ENCODE data around the gene CNGA2.

Gene CNGA2

DNA sequence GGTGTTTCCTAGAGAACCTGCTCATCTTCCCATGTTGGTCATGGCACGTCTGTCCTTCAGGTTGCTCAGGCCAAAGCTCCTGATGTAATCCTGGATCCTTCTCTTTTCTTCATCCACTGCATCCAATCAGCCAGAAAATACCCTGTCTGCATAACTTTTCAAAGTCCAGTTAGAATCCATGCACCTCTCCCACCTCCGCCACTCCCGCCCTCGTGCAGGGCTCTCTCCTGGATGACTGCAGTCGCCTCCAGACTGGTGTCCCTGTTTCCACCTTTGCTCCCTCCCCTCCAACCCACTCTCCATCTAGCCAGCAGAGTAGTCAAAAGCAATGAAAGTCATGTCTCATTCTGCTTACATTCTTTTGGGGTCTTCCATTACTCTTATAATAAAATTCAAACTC is 16.0 kb downstream of the CNGA2 start:
- Histone ChIP-seq H3K36me3 (ENCODE audit: insufficient read depth, low read length) (no peaks in the 10 kb centered on the region), H3K4me1 (ENCODE audit: insufficient read depth, low read length) (peaks cover 13% of the 10 kb centered on the region), H3K9ac (ENCODE audit: low read depth, low read length) (no peak overlapping the region), H3K9me3 (ENCODE audit: control insufficient read depth, insufficient read depth, low read length) (no peaks in the 10 kb centered on the region)

DNA sequence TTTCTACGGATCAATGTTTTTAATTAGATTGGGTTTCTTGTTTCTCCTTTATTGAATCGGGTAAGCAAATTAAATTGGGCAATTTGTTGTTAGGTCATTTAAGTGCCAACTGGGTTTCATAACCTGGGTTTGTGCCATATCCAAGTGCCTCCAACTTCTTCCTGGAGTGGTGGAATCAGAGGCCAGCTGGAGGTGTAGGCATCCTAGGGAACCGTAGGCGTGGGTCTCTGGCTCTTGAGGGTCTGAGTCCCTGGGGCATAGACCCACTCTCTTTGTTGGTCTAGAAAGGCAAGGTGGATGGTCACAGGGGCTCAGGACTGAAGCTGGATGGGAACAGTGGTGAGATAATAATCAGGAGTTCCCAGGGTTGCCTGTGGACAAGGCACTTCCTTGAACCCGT is 18.3 kb downstream of the CNGA2 start:
- no peaks in the 10 kb centered on the region for H3K36me3 ChIP-seq (ENCODE audit: insufficient read depth, low read length)
- H3K9me3 ChIP-seq (ENCODE audit: control insufficient read depth, insufficient read depth, low read length), result no peaks in the 10 kb centered on the region
- H3K4me1 ChIP-seq (ENCODE audit: insufficient read depth, low read length), result peaks cover 13% of the 10 kb centered on the region
- H3K9ac ChIP-seq (ENCODE audit: low read depth, low read length), result no peak overlapping the region

DNA sequence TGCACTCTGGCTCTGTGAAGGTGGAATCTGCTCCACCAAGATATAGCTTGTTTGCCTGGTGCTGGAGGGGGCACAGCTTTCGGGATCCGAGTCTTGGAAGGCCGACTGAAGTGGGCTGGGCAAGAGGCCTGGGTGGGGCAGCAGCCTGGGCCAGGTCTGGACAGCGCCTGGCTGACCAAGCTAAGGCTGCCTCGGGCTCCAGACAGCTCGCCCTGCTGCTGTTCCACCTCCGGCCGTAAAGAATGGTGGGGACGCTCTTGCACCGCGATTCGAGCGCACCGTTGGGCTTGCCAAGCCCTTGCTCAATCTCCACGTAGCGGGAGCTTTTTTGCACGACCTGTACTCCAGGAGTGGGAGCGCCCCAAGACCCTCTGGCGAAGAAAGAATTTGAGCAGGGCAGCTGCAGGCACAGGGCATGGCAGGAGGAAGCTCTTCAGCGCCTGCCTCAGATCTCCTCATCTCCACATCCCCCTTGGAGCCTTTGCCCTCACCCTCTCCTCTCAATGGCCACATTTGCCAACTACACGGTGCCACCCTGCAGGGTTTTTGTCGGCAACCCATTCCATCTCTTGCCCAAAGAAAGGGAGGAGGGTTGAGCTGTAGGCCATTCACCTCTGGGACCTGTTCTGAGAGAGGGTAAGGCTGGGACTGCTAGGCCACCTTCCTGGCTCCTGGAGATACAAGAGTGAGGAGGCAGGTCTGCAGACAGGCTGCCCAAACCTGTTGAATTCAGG is 18.9 kb downstream of the CNGA2 start:
- Histone ChIP-seq H3K36me3 (ENCODE audit: insufficient read depth, low read length) (no peaks in the 10 kb centered on the region), H3K4me1 (ENCODE audit: insufficient read depth, low read length) (peaks cover 12% of the 10 kb centered on the region), H3K9ac (ENCODE audit: low read depth, low read length) (no peak overlapping the region), H3K9me3 (ENCODE audit: control insufficient read depth, insufficient read depth, low read length) (no peaks in the 10 kb centered on the region)

DNA sequence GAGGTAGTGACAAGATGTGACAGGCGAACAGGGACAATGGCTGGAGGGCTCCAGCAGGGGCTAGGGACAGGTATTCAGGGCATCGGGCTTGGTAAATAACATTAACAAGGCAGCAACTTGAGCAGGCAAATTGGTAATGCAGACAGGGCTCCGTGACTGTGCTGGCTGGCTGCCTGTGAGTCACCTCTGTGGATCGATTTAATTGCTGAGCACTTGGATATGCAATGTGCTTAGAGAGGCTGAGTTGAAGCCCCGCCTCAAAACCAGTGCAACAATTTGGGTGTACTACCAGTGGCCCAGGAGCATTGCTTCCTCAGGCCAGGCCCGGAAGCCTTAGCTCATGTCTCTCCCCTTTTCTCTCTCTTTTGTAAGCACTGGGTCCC is 19.5 kb downstream of the CNGA2 start:
- no peak overlapping the region for H3K9ac ChIP-seq (ENCODE audit: low read depth, low read length)
- no peaks in the 10 kb centered on the region for H3K36me3 ChIP-seq (ENCODE audit: insufficient read depth, low read length)
- H3K9me3 ChIP-seq (ENCODE audit: control insufficient read depth, insufficient read depth, low read length), result no peaks in the 10 kb centered on the region
- peaks cover 7% of the 10 kb centered on the region for H3K4me1 ChIP-seq (ENCODE audit: insufficient read depth, low read length)

DNA sequence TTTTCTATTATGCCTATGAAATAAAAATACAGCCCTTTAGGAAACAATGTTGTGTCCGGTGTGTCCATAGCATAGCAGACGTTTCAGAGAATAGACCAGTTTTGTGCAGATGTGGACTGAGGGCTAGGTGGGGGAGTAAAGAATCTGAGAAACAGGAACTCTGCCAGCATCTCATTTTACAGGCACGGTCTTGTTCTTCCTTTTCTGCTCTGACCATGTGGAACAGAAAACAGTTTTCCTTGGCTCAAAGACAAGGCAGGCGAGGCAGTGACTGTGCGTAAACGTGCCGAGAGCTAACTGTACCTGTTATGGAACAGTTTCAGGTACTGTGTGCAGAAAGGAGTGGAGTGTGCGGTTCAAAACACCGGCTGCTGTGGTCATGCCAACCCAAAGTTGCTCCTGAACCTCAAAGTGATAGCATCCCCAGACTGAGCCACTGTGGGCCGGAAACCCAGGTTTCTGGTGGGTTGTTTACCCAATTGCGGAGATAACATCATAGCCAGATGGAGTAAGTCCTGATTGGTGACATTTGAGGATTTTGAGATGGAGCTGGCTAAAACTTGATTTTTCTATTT is 20.2 kb downstream of the CNGA2 start:
- peaks cover 5% of the 10 kb centered on the region; the same call in 1 of the 2 replicates for H3K4me1 ChIP-seq (ENCODE audit: insufficient read depth, low read length)
- no peaks in the 10 kb centered on the region for H3K9me3 ChIP-seq (ENCODE audit: control insufficient read depth, insufficient read depth, low read length)
- H3K9ac ChIP-seq (ENCODE audit: low read depth, low read length), result no peak overlapping the region
- H3K36me3 ChIP-seq (ENCODE audit: insufficient read depth, low read length), result no peaks in the 10 kb centered on the region

DNA sequence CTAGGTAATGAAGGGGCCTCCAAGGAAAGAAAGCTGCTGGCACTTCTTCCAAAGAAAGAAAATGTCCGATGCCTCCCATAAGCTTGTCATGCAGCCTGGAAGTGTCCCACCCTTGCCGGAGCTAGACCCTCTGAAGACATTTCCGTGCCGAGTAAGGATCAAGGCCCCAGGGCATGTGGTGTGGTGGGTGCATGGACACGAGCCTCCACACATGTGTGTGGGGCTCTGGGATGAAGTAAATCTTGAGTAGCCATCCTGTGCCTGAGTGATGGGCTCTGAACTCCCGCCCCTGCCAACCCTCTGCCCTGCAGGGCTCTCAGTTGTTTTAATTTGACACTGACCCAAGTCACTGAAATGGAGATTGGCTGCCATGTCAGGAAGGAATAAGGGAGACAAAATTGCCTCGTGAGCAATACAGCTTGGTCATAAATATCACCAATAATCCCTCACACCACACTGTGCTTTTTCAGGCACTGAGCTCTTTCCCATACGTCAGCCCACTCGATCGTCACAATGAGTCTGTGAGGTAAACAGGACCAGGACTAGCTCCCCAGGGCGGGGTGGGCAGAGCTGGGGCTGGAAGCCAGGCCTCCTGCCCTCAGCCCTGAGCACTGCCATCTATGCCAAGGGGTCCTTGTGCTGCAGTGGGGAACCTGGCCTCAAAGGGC is 24.6 kb downstream of the CNGA2 start:
- Histone ChIP-seq H3K4me1 (ENCODE audit: insufficient read depth, low read length) (no peaks in the 10 kb centered on the region; the same call in 1 of the 2 replicates), H3K9ac (ENCODE audit: low read depth, low read length) (no peak overlapping the region), H3K36me3 (ENCODE audit: insufficient read depth, low read length) (no peaks in the 10 kb centered on the region), H3K9me3 (ENCODE audit: control insufficient read depth, insufficient read depth, low read length) (no peaks in the 10 kb centered on the region)

DNA sequence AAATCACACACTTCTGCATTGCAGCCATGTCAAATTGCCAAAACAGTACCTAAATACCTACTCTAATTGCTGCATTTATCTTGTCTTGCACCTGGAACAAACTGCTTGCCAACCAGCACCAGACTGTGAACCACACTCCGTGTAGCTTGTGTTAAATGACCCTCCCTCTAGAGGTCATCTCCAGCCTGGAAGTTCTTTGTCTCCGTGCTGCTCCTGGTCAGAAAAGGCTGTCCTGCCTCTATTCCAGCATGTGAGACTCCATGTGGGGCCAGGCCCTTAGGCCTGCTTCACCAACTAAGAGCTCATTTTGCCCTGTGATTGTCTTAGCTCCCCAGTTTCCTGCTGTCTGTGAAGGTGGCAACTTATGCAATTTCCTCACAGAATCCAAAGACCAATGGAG is 28.3 kb downstream of the CNGA2 start:
- H3K4me1 ChIP-seq (ENCODE audit: insufficient read depth, low read length), result no peaks in the 10 kb centered on the region
- H3K9me3 ChIP-seq (ENCODE audit: control insufficient read depth, insufficient read depth, low read length), result no peaks in the 10 kb centered on the region
- H3K36me3 ChIP-seq (ENCODE audit: insufficient read depth, low read length), result no peaks in the 10 kb centered on the region
- H3K9ac ChIP-seq (ENCODE audit: low read depth, low read length), result no peak overlapping the region

DNA sequence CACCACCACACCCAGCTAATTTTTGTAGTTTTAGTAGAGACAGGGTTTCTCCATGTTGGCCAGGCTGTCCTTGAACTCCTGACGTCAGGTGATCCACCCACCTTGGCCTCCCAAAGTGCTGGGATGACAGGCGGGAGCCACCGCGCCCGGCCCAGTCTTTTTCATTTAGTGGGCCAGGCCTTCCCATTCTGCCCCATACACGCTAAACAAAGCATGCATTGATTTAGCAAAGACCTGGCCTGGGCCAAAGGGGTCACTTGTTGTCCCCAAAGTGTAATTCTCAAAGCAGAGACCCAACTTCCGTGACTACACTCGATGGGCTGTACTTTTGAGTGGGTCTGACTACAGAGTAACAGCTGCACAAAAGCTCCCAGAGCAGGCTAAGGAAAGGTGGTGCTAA is 29.2 kb downstream of the CNGA2 start:
- H3K9ac ChIP-seq (ENCODE audit: low read depth, low read length), result no peak overlapping the region
- H3K4me1 ChIP-seq (ENCODE audit: insufficient read depth, low read length), result no peaks in the 10 kb centered on the region
- H3K9me3 ChIP-seq (ENCODE audit: control insufficient read depth, insufficient read depth, low read length), result no peaks in the 10 kb centered on the region

DNA sequence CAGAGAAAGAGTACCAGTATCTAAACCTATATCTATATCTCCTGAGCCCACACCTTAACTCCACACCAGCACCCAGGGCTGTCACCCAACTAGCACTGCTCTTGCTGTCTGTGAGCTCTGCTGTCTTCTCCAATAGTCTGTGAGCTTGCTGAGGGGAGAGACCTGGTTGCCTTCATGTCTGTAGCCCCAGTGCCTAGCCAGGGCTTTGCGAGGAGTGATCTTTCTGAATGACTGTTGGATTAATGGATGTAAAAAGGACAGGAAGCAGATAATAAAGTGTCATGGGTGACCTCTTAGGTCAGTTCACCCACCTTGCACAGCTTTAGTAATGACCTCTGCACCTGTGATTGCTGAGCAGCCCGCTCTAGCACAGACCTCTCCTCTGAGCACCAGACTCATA is 30.5 kb downstream of the CNGA2 start:
- no peaks in the 10 kb centered on the region for H3K36me3 ChIP-seq (ENCODE audit: insufficient read depth, low read length)
- no peaks in the 10 kb centered on the region for H3K4me1 ChIP-seq (ENCODE audit: insufficient read depth, low read length)
- H3K9me3 ChIP-seq (ENCODE audit: control insufficient read depth, insufficient read depth, low read length), result no peaks in the 10 kb centered on the region
- no peak overlapping the region for H3K9ac ChIP-seq (ENCODE audit: low read depth, low read length)

More for the DNA sequence above, 29.2 kb downstream of the CNGA2 start:
- no peaks in the 10 kb centered on the region for H3K36me3 ChIP-seq (ENCODE audit: insufficient read depth, low read length)

DNA sequence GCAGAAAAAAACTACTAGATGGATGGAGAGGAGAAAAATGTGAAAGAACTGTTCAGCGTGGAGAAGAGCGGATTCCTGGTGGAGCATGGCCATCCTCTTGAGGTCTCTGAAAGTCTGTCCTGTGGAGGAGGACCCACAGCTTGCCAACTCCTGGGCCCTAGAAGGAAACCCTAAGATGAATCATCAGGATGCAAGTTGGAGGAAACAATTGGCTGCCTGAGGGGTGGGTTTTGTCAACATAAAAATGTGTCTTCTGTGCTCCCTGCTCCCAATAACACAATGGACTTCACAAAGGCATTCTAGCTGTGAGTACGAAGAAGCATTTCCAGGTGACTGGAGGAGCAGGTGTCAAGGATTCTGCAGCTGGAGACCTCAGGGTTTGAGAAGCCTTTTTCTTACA is 37.2 kb downstream of the CNGA2 start:
- Histone ChIP-seq H3K4me1 (ENCODE audit: insufficient read depth, low read length) (peaks cover 4% of the 10 kb centered on the region), H3K9me3 (ENCODE audit: control insufficient read depth, insufficient read depth, low read length) (no peaks in the 10 kb centered on the region), H3K9ac (ENCODE audit: low read depth, low read length) (no peak overlapping the region), H3K36me3 (ENCODE audit: insufficient read depth, low read length) (no peaks in the 10 kb centered on the region)

DNA sequence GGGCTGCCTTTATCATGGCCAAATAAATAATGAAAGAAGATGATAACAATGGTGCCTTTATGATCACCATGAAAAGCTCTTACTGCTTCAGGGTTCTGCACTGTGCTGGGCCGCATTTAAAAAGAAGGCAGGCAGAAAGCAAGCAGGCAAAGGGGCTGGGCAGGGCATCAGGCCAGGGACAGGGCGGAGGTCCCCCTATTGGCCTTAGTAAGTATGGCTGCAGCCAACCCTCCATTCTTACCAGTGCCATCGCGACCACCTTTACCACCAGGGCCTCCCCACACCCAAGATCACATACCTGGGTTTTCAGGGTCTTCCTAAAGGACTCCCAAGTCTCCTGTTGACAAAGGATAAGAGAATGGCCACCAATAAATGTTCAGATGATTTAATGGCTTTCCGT is 38.9 kb downstream of the CNGA2 start:
- H3K9me3 ChIP-seq (ENCODE audit: control insufficient read depth, insufficient read depth, low read length), result no peaks in the 10 kb centered on the region
- H3K36me3 ChIP-seq (ENCODE audit: insufficient read depth, low read length), result no peaks in the 10 kb centered on the region
- peaks cover 6% of the 10 kb centered on the region for H3K4me1 ChIP-seq (ENCODE audit: insufficient read depth, low read length)
- no peak overlapping the region for H3K9ac ChIP-seq (ENCODE audit: low read depth, low read length)

DNA sequence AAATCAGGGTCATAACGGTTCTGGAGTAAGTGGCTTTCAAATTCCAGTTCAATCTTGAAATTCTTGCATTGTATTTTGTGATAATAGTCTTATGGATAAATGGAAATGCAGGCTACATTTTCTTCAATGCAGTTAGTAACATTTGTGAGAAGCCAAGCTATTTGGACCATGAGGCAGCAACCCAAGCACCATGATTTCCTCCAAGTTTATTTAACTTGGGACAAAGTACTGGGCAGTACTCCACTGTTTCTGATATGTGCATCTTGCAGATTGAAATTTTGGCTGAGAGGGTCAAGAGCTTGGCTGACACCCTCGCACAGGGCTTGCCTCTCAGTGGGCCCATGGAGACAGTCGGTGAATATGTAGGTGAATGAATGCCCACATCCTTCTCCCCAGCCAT is 39.9 kb downstream of the CNGA2 start:
- Histone ChIP-seq H3K36me3 (ENCODE audit: insufficient read depth, low read length) (no peaks in the 10 kb centered on the region), H3K9me3 (ENCODE audit: control insufficient read depth, insufficient read depth, low read length) (no peaks in the 10 kb centered on the region), H3K9ac (ENCODE audit: low read depth, low read length) (no peak overlapping the region), H3K4me1 (ENCODE audit: insufficient read depth, low read length) (peaks cover 6% of the 10 kb centered on the region)

DNA sequence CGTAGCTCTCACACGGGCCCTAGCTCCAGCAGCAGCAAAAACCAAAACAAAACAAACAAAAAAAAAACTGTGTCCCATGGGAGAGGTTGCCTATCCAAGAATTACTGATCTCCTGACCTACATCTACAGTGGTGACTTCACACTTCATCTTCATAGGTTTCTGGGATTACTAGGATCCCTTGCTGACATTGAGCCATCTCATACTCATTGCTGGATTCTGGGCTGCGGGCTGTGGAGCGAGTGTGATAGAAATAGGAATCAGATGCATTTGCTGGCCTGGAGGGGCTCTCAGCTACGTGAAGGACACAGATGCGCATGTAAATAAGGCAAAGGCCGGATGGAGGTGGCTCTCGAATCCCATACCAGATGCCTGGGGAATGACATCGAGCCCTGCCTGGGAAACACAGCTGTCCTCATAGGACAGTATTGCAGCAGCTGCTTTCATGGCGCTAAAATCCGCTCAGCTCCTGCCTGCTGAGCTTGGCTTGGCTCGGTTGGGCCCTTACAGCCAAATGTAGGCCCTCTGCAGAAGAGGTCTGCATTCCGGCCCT is 41.7 kb downstream of the CNGA2 start:
- peaks cover 6% of the 10 kb centered on the region for H3K4me1 ChIP-seq (ENCODE audit: insufficient read depth, low read length)
- no peaks in the 10 kb centered on the region for H3K9me3 ChIP-seq (ENCODE audit: control insufficient read depth, insufficient read depth, low read length)
- no peak overlapping the region for H3K9ac ChIP-seq (ENCODE audit: low read depth, low read length)
- H3K36me3 ChIP-seq (ENCODE audit: insufficient read depth, low read length), result no peaks in the 10 kb centered on the region

DNA sequence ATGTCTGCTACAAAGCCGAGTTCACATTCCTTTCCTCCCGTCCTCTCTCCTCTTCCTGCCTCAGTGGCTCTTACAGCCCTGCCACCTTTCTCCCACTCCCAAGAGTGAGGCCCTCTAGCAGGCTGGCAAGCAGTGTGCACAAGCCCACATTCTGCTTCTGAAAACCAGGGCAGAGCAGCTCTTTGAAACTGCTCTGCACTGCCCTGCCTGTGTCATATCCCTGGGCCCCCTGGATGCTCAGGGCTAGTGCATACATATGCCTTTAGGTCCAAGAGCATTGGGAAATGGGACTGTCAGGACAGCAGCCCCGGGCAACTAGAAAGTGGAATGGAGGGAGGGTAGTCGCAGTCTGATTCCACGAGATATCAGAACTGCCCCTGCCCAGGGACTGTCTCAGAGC is 42.4 kb downstream of the CNGA2 start:
- Histone ChIP-seq H3K36me3 (ENCODE audit: insufficient read depth, low read length) (no peaks in the 10 kb centered on the region), H3K9me3 (ENCODE audit: control insufficient read depth, insufficient read depth, low read length) (no peaks in the 10 kb centered on the region), H3K4me1 (ENCODE audit: insufficient read depth, low read length) (peaks cover 6% of the 10 kb centered on the region)

DNA sequence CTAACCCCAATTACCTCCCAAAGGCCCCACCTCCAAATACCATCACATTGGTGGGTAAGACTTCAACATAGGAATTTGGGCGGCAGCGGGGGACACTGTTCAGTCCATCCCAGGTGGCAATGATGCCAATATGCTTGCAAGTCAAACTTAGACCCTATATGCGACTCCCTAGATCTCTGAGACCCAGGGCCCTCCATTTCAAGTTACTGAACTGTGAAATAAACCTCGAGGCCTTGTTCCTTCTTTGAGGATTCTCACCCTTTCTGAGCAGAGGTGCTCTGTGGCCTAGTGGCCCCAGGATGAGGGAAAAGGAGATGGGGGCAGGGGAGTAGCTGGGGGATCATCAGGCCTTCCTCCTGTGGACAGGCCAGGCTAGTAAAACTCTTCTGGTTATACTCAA is 44.7 kb downstream of the CNGA2 start:
- Histone ChIP-seq H3K9ac (ENCODE audit: low read depth, low read length) (no peak overlapping the region), H3K36me3 (ENCODE audit: insufficient read depth, low read length) (no peaks in the 10 kb centered on the region), H3K9me3 (ENCODE audit: control insufficient read depth, insufficient read depth, low read length) (no peaks in the 10 kb centered on the region), H3K4me1 (ENCODE audit: insufficient read depth, low read length) (peaks cover 6% of the 10 kb centered on the region)

More for the DNA sequence above, 42.4 kb downstream of the CNGA2 start:
- H3K9ac ChIP-seq (ENCODE audit: low read depth, low read length), result no peak overlapping the region
